Measurements from ENCODE around the gene CABLES1.

The CABLES1 gene

DNA sequence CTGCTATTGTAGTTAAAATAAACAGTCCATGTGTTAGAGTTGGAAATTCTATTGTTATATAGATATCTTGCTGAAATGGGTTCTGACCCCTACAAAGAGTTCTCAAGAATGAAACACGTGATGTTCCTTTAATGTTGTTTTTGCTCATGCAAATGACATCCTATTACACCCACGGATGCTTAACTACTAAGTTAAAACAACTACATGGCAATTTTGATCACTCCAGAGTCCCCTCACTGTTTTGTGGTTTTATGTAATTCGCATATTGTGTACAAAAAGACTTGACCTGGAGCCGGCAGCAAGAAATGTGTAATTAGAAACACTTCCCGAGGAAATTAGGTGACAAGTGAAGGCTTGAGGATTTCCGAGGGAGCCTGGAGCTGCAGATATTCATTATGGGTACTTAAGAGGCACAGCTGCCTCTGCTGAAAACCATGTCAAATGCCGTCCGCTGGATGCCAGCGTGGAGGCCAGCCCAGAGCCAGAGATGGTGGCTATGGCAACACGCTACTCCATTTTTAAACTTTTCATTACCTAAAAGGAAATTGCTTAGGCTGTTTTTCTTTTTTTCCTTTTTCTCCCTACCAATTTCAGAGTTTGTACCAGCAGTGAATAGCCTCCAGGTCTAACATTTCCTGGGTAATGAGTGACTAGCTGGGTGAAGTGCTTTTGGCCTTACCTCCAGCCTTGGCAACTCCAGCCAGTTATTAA is 21.0 kb upstream of the CABLES1 start:
- TF ChIP-seq, protein P1, sequence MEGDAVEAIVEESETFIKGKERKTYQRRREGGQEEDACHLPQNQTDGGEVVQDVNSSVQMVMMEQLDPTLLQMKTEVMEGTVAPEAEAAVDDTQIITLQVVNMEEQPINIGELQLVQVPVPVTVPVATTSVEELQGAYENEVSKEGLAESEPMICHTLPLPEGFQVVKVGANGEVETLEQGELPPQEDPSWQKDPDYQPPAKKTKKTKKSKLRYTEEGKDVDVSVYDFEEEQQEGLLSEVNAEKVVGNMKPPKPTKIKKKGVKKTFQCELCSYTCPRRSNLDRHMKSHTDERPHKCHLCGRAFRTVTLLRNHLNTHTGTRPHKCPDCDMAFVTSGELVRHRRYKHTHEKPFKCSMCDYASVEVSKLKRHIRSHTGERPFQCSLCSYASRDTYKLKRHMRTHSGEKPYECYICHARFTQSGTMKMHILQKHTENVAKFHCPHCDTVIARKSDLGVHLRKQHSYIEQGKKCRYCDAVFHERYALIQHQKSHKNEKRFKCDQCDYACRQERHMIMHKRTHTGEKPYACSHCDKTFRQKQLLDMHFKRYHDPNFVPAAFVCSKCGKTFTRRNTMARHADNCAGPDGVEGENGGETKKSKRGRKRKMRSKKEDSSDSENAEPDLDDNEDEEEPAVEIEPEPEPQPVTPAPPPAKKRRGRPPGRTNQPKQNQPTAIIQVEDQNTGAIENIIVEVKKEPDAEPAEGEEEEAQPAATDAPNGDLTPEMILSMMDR (conservative IDR thresholded peaks at IDR 0.05; ENCODE audit: low read depth, low read length) = no peak
- DNase-seq (ENCODE audit: low read depth) = no peak
- H3K4me3 ChIP-seq (ENCODE audit: low read depth, low read length) = no peak overlapping the region

DNA sequence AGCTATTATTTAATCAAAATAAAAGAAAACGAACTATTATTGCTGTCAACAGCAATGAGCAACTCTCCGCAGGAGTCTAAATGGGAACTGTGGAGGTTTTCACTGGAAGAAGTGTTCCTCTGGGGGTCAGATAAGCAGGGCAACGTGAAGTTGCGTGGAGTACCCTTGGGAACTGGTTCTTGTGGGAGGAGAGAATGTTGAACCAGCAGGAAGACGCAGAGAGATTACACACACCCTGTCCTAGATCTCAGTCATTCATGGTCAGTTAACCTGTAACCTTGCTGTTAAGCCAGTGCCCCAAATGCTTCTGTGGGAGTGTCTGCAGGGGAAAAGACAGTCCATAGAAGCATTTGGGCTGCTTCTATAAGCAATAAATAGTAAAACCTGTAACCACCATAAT is 20.4 kb upstream of the CABLES1 start:
- DNase-seq (ENCODE audit: low read depth) = peak; percentile 79
- TF ChIP-seq, protein P1 (conservative IDR thresholded peaks at IDR 0.05; ENCODE audit: low read depth, low read length) = no peak
- no peak overlapping the region for H3K4me3 ChIP-seq (ENCODE audit: low read depth, low read length)

DNA sequence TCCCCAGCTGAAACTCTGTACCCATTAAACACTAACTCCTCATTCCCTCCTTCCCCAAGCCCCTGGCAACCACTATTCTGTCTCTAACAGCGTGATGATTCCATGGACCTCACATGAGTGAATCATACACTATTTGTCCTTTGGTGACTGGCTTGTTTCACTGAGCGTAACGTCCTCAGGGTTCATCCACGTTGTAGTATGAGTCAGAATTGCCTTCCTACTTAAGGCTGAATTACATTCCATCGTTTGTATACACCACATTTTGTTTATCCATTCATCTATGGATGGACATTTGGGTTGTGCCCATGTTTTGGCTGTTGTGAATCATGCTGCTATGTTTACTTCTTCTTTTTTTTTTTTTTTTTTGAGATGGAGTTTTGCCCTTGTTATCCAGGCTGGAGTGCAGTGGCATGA is 19.6 kb upstream of the CABLES1 start:
- TF ChIP-seq, protein P1 (conservative IDR thresholded peaks at IDR 0.05; ENCODE audit: low read depth, low read length) = no peak
- H3K4me3 ChIP-seq (ENCODE audit: low read depth, low read length) = no peak overlapping the region
- peak; percentile 95 for DNase-seq (ENCODE audit: low read depth)

DNA sequence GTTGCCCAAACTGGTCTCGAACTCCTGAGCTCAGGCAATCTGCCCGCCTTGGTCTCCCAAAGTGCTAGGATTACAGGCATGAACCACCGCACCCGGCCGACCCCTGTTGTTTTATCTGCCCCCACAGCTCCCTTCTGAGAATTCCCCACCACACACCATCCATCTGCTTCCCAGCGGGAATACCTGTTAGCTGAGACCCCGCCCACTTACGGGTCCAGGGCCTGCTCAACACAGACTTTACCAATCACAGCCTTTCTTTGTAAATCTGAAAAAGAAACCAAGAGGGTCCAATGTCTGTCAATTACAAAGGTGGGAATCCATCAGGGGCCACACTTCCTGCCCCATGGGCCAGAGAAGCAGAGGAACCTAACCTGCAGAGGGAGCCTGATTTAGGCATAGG is 14.2 kb upstream of the CABLES1 start:
- no peak overlapping the region for H3K4me3 ChIP-seq (ENCODE audit: low read depth, low read length)
- TF ChIP-seq, protein P1 (conservative IDR thresholded peaks at IDR 0.05; ENCODE audit: low read depth, low read length) = no peak
- DNase-seq (ENCODE audit: low read depth) = no peak

- no peak overlapping the region for H3K4me3 ChIP-seq (ENCODE audit: low read depth, low read length)
- TF ChIP-seq, protein P1 (conservative IDR thresholded peaks at IDR 0.05; ENCODE audit: low read depth, low read length) = no peak
- no peak for DNase-seq (ENCODE audit: low read depth)
Measured at GRCh38 chr18:23122334-23123229, 12.7 kb upstream of the CABLES1 start.

GRCh38 chr18:23126376-23127056 is 8.8 kb upstream of the CABLES1 start:
- TF ChIP-seq, protein P1 (conservative IDR thresholded peaks at IDR 0.05; ENCODE audit: low read depth, low read length) = no peak
- no peak overlapping the region for H3K4me3 ChIP-seq (ENCODE audit: low read depth, low read length)
- no peak for DNase-seq (ENCODE audit: low read depth)
